Effector CD8-positive, alpha-beta T cell (primary cell): ENCODE measurements around the gene RAB1B.

Experiments
- DNase-seq: peaks from one replicate; lab custom pipeline; 2025; lab: John Stamatoyannopoulos, UW

RAB1B gene

DNA sequence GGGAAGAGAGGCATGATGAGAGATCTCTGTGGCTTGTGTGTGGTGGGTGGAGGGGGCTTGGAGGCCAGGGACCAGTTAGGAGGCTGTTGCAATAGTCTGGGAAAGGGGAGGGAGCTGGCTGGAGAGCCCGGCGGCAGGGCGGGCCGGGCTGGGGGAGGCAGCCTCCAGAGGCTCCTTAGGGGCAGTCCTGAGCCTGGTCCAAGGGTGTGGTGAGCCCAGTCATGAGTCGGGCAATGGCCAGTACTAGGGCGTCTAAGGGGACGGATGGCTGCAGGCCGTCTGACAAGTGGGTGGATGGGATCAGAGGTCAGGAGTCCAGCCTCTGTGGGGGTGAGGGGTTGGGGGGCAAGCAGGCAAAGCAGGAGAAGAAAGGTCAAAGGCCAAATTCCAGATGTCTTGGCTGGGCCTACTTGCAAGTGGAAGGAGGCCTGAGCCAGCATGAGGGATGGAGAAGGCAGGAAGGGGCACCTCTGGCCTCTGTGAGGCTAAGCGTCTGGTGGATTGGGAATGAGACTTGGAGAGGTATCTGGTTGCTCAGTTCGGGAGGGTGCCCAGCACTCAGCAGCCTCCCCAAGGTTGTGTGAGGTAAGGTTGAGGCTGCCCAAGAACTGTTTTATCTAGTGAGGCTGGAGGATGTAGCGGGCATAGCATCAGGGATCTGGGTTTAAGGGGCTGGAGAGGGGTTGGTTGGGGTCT lies 54.4 kb downstream of the RAB1B start:
- DNase-seq = no peak

DNA sequence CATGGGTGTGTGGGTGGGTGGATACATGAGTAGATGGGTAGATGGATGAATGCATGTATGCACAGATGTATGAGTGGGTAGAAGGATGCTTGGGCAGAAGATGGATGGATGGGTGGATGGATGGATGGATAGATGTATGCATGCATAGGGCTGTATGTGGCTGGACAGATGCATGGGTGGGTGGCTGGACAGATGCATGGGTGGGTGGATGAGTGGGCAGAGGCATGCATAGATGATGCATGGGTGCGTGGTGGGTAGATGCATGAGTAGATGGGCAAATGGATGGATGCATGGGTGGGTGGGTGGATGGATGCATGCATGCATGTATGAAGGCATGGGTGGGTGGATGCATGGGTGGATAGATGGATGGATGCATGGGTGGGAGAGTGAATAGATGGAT lies 55.2 kb downstream of the RAB1B start:
- no peak for DNase-seq

GRCh38 chr11:66324664-66325063 lies 56.2 kb downstream of the RAB1B start:
- DNase-seq = no peak

DNA sequence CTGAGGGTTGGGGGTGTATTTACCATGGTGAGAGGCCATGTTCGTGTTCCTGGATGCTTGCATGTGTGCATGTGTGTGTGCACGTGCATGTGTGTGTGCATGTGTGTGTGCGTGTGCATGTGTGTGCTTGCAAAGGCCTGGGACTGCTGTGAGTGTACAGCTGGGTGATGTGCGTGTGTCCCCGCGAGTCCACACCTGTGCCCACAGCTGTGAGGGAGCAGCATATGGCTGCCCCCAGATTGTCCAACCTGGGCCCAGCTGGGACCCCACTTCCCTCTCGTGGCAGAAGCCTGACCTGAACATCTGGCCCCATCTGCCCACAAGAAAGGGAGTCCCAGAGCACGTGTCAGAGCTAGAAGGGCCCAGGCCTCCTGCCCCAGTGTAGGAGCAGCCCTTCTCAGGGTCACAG lies 56.8 kb downstream of the RAB1B start:
- no peak for DNase-seq

- no peak for DNase-seq
These were observed 58.0 kb downstream of the RAB1B start for GRCh38 chr11:66326261-66327111.
